Stimulated activated naive CD8-positive, alpha-beta T cell treated with anti-CD3 and anti-CD28 coated beads, Interleukin-15, Interleukin-2, amounts not matched to agents 100 U/mL and 50 U/mL, for 24 hours (primary cell): ENCODE measurements around the gene PABPC1L.

ENCODE experiments used
- ATAC-seq: fragments of 150-1000 bp; cut with Tn5 transposase; one replicate; pipeline ENCODE4 v1.10.0; 2021
- DNase-seq: peaks from one replicate; pipeline ENCODE4 v3.0.0; 2021

The PABPC1L gene

DNA sequence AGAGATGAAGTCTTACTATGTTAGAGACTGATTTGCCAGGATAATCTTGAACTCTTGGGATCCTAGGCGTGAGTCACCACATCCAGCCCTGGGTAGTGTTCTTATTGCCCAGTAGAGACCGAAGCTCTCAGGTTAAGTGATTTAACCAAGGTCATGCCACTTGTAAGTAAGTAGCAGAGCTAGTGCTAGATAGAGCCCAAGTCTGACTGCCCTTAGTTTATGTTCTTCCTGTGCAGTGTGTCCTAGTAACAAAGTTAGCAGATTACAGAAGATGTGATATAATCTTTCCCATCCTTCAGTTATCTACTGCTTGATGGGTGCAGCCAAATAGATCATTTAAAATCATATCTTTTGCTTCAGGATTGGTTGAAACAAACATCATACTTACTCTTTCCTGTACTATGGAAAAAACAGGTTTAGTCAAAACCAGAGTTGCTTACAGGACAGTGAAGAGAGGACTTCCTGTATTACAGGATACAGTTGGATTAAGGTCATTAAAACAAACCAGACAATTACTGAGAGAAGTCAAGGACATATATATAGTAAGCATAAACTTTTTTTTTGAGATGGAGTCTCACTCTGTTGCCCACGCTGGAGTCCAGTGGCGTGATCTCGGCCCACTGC, 9.5 kb upstream of the PABPC1L start:
- peak; percentile 71 for ATAC-seq
- no peak for DNase-seq

DNA sequence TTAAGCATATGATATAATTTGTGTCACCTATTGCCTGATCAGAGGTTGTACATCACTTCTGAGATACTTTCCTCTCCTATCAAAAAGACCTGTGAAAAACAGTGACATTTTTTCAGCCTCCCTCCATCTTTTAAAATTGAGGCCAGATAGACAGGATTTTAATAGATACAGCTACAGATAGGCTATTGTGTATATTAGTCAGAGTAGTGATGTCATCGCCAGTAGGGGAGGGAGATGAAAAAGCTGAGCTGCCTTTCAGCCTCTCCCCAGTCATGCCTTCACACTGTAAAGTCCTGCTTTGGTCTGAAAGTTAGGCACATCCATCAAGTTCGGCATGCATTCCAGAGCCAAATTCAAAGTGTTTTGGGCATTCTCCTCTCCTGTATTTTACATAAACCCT, 7.9 kb upstream of the PABPC1L start:
- ATAC-seq, result peak; percentile 39
- no peak for DNase-seq

DNA sequence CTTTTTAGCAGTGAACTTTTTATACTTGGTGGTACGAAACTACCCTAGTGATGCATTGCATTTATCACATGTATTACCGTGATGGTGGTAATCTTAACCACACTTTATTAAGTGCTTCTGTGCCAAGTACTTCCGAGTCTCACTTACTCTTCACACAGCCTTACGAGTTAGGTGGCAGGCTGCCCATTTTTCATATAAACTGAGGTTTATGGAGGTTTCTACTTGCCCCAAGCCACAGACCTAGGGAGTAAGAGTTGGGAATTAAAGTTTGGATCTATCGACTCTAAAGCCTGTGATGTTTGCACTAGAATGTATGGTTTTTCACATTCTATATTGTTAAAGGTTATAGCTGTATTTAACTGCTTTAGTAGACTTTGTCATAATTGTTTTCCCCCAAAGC, 5.5 kb upstream of the PABPC1L start:
- no peak for DNase-seq
- ATAC-seq, result no peak

DNA sequence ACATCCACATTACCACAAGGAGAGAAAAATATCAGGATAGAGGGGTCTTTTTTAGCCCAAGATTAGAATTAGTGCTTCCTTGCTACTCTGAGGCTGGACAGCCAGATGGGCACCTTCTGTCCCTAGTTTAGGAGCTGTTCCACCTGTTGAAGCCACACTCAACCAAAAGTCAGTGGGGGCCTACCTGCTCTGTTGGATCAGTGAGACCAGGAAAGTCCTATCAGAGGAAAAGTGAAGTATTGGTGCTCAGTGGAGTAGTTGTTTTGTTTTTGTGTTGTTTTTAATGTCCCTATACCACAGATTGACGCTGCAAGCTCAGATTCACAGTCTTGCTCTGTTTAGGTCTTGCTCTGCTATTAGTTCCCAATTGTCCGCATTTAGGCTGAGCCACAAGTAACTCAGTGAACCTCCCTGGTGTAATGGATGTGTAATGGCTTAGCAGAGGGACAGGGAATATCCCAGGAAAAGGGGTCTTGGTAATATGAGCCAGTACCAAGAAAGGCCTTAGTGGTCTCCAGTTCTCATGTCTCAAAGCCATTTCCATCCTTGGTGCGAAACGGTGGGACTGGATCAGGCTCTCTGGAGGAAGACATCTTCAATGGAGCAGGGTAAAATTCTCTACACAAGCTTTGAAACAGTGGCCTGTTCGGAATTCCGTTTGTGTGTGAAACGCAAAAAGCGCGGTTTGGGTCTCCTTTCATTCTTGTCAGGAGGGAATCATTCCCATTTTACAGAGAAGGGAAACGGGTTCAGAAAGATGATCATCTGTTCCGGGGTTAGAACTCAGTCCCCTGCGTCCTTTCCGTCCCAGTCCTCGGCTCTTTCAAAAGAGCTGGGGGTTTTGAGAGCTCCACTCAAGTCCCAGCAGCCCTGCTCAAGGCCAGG, 631 bp upstream of the PABPC1L start:
- no peak for DNase-seq
- ATAC-seq, result no peak

DNA sequence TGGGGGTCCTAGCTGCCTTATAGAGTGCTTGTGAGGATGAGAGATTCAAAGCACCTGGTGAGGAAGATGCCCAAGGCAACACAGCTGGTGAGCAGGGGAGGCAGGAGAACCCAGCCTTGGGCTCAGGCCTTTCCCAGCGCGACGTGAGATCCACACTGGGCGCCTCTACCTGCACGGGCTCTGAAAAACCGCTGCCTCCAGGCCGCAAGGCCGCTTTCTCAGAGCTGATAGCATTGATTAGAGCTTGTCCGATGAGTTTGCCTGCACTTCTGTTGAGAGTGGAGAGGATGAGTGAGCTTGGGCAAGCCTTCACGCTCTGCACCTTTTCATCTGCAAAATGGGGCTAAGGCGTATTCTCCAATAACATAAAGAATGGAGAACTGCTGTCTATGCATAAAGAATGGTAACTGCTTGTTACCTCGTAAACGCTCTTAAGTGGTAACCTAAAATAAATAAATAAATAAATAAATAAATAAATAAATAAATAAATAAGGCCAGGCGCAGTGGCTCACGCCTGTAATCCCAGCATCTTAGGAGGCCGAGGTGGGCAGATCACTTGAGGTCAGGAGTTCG, 916 bp downstream of the PABPC1L start:
- DNase-seq, result no peak
- ATAC-seq, result no peak

DNA sequence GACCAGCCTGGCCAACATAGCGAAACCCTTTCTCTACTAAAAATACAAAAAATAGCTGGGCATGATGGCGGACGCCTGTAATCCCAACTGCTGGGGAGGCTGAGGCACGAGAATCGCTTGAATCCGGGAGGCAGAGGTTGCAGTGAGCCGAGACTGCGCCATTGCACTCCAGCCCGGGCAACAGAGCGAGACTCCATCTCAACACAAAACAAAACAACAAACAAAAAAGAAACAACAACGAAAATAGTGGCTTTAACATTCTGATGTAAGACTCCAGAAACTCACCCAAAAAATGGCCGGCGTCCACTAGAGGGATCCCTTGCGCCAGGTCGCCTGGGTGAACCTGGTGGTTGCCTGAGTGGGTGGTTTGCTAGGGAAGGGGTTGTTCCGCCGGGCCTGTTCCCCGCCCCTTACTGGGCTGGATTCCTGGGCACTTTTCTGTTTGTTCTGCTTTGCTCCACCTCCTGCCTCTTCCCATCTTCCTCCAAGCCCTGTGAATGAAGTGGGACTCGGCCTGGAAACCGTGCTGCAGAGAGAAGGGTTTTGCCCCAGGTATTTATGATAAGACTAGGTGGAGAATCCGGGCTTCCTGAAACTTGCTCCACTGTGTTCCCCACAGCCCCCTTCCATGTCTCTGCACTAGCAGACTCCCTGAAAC, 1.5 kb downstream of the PABPC1L start:
- DNase-seq, result peak; percentile 75
- ATAC-seq, result no peak

DNA sequence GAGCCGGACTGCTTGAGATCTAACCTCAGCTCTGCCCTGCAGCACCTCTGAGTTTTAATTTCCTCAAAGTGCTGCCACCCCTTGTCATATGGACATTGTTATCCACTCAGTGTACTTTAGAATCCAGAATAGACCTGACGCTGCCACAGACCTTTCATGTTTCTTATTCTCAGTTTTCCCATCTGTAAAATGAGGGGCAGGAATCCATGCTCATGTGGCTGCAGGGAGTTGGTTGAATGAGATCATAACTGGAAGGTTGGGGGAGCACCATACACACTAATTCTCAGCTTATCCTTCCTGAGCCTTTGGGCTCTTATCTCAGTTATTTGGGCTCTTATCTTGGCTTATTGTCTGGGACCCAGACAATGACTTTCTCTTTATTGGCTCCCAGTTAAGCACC, 2.3 kb downstream of the PABPC1L start:
- ATAC-seq (no peak), DNase-seq (no peak)

DNA sequence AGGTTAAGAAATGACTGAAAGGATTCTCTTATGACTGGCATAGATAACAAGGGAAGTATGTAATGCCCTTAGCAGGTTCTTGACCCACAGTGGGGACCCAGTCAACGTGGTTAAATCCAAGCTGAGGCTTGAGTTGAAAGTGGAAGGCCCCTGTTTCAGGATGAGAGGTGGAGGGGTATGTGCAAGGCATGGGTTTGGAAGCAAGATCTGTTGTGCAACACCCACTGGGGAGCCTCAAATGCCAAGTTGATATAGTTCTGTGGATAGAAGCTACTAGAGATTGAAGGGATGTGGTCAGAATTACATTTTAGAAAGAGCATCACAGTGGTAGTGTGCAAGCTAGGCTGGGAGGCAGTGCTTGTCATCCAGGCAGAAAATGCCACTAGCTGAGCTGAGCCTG, 5.1 kb downstream of the PABPC1L start:
- DNase-seq (no peak), ATAC-seq (peak; percentile 45)

DNA sequence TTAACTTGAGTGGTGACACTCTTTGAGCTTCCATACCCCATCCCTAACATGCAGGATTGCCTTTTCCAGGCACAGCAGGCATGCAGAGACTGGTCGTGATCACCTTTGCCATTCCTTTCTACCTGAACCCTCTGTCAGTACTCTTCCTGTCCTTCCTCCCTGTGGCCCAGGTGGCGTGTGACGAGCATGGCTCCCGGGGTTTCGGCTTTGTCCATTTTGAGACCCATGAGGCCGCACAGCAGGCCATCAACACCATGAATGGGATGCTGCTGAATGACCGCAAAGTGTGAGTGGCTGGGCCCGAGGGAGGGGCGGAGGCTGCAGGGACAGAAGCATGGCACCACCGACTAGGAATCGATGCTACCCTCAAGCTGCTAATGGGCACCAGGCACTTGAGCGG, 6.7 kb downstream of the PABPC1L start:
- ATAC-seq (no peak), DNase-seq (no peak)

DNA sequence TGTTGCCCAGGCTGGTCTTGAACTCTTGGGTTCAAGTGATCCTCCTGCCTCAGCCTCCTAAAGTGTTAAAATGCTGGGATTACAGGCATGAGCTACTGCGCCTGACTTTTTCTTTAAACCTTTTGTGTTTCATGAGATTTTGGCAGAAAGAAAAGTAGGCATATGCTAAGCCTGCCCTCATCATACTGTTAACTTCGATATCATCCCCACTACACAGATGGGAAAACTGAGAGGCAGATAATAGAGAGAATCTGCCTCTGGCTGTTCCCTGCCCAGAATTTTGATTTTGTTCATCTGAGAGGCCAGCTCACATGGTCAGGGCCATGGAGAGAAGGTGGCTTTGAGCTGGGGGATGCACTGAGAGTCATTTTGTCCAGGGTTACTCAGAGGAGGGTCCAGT, 7.5 kb downstream of the PABPC1L start:
- DNase-seq (no peak), ATAC-seq (no peak)

DNA sequence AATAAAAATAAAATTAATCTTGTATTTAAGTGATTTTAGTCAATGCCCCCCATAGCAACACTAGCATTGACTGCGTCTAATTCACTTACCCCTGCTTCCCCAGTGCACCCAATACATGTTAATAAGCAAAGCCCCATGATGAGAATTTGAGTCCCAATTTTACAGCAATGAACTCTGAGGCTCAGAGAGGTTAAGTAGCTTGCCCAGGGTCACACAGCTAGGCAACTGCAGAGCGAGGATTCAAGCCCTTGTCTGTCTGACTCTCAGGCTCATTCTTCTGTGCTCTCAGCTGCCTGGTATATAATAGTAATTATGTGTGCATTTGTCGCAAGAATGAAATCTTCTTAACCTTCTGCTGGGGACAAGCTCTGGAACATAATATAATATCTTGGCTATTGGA, 8.5 kb downstream of the PABPC1L start:
- no peak for ATAC-seq

DNA sequence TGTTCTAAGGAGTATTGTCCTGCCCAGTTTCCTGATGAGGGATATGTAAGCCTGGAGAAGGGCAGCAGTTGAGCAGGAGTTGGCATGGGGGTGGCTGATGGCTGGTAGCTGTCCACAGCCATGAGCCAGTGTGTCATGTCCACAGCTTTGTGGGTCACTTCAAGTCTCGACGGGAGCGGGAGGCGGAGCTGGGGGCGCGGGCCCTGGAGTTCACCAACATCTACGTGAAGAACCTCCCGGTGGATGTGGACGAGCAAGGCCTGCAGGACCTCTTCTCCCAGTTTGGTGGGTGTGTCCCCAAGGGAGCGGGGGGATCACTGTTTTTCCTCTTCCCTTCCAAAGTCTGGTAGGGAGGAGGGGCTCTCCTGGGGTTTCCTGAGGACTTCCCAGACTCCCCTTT, 8.9 kb downstream of the PABPC1L start:
- ATAC-seq (no peak), DNase-seq (no peak)

More for the DNA sequence above, 8.5 kb downstream of the PABPC1L start:
- DNase-seq, result no peak

DNA sequence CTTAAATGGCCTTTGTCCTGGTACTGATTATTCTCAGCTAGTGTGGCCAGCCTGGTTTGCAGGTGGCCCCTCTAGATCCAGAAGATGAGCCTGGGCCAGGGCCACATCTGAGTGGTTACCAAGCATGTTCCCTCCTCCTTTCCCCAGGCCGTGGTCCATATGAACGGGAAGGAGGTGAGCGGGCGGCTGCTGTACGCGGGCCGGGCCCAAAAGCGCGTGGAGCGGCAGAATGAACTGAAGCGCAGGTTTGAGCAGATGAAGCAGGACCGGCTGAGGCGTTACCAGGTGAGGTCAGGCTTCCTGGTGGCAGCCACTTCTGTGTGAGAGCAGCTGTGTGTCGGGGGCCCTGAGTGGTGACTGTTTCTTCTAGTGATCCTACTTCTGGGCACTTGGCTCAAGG, 11.6 kb downstream of the PABPC1L start:
- ATAC-seq (no peak), DNase-seq (no peak)

DNA sequence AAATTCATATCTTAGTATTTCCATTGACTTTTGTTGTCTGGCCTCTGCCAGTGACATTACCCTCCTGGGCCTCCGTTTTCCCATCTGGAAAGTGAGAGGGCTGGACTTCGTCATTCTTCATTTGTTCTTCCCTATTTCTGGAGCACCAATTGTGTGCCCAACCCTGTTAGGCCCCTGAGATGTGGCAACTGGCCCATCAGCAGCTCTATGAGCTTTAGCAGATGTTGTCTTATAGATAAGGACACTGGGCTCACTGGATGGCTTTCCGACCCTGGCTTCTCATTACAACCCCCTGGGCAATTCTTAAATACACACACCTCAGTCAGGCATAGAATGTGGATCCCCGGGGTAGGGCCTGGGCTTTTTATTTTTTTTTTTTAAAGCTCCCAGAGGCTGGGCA, 14.7 kb downstream of the PABPC1L start:
- DNase-seq (no peak), ATAC-seq (no peak)

DNA sequence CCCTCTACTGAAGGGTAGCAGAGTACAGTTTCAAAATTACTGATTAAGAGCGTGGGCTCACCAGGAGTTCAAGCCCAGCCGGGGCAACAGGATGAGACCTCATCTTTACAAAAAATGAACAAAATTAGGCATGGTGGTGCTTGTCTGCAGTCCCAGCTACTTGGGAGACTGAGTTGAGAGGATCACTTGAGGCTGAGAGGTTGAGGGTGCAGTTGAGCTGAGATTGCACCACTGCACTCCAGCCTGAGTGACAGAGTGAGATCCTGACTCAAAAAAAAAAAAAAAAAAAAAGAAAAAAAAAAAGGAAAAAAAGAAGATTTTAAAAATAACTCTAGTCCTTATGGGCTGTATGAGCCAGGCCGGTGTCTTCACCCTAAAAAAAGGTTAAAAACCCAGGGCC, 18.7 kb downstream of the PABPC1L start:
- no peak for DNase-seq
- ATAC-seq, result no peak

DNA sequence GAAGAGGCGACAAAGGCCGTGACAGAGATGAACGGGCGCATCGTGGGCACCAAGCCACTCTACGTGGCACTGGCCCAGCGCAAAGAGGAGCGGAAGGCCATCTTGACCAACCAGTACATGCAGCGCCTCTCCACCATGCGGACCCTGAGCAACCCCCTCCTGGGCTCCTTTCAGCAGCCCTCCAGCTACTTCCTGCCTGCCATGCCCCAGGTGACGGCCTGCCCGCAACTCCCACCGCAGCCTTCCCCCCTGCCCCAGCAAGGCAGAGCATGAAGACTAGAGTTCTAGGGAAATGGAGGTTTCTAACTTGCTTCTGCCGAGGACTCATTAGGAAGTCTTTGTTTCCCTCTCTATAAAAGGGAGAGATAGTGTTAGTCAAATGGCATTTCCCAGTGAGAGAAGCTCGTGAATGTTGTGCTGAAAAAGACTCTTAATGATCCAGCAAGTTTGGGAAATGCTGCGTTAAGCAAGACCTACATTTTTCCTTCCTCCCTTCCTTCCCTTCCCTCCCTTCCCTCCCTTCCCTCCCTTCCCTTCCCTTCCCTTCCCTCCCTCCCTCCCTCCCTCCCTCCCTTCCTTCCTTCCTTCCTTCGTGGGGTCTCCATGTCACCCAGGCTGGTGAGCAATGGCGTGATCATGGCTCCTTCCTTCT, 20.8 kb downstream of the PABPC1L start:
- ATAC-seq (no peak), DNase-seq (no peak)

DNA sequence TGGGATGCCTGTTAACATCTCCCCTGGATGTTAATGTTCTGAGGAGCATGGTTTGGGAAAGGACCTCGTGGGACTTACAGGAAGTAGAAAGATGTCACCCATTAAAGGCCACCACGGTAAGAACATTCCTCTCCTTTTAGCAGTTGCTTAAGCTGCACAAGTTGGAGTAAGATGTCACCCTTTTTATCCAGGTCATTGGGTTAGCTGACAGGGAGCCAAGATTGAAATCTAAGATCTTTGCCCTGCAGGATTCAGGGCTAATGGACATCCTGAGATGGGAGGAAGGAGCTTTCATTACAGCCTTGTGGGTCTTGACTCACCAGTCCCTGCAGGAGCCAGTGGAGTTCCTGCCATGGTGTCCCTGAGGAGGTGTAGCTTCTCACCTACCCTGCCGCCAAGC, 22.1 kb downstream of the PABPC1L start:
- no peak for DNase-seq
- ATAC-seq, result no peak

DNA sequence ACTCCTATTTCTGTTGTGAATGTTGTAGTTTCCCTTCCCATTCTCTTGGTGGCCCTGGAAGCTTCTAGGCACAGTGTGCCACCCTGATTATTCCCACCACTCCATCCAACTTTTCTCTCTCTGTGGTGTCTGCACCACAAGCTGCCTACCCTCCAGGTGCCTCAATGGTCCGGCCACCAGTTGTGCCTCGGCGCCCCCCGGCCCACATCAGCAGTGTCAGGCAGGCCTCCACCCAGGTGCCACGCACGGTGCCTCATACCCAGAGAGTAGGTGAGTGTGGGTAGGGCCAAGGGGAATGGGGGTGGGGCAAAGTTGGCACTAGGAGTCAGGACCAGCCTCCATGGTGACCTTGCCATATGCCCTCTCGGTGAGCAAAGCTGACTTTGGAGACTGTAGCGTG, 23.1 kb downstream of the PABPC1L start:
- no peak for DNase-seq
- ATAC-seq, result no peak

DNA sequence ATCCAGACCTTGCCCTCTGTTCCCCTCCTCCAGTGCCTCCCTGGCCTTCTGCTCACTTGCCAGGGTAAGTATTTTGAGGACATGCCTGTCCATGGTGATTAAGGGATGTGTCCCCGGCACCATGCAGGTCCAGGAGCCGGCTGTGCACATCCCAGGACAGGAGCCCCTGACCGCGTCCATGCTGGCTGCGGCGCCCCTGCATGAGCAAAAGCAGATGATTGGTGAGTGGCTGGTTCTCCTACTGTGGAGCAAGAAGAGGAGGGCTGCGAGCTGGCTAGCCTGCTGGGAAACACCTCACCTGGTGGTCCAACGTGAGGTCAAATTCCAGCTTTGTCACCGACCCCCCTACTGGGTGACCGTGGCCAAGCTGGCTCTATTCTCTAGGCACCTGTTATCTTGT, 26.6 kb downstream of the PABPC1L start:
- DNase-seq, result no peak
- ATAC-seq, result no peak

DNA sequence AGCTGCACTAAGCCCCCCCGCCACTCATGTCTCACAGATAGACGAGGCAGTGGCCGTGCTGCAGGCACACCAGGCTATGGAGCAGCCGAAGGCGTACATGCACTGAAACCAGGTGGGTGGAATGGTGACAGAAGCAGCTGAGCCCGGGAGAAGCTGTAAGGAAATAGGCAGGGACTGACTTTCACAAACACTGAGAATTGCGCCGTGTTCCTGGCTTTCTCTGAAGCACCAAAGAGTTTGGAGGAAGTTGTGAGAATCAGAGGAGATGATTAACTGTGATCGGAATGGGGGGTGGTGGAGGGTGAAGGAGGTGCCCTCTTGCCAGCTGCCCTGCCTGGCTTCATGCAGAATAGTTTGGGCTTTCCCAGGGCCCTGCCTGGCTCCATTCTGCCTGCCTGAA, 28.8 kb downstream of the PABPC1L start:
- ATAC-seq (no peak), DNase-seq (no peak)

DNA sequence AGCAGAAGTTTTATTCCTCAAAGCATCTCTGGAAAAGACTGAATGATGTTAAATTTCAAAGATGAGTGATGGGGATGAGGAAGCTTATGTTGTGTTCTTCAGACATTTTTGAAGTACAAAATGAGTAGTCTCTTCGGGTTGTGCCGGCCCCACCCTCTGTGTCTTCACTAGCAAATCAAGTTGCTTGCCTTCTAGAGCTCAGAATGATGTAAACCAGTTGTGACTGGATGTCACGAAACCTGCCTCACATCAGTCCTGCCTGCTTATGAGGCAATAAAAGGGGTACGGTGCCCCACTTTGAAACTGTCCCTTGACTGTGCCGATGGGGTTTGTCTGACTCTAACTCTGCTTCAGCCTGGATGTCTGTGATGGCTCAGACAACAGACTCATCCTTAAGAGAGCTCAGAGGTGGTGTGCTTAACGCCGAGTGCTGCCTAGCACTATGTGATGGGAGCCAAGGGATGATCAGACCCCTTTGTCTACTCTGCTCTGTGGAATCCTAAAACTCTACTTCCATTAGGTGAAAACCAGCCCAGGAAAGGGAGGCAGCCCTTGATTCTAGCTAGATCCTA, 31.3 kb downstream of the PABPC1L start:
- no peak for ATAC-seq
- DNase-seq, result no peak

DNA sequence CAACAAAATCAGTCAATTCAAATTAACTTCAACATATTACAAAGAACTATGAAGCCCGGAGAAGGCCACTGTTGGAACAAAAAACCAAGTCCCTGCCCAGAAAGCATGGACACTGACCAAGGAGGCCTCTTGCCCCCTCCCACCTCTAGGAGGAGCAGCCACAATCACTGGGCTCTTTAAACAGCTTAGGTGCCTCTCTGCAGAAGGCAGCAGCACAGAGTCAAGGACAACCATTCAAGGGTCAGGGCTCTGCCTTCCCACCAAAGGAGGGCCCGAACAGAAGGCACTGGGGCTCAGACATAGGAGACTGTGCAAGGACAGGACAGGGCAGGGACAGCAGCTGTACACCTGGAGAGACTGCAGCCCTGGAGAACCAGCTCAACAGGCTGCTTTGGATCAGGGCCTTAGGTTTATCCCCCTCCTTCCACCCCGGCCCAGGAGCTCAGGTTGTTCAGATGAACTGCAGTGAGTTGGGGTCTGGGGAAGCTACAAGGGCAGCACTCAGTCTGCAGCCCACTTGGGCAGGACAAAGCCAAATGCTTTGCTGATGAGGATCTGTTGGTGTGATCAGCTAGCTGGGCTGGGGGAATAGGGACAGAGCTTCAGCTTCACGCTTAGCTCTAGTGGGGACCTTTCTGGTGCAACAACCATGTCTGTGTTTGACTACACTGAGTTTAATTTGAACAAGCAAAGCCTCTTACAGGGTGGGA, 32.6 kb downstream of the PABPC1L start:
- ATAC-seq, result no peak
- no peak for DNase-seq
